ENCODE measurements around the gene SAAL1.

The SAAL1 gene

DNA sequence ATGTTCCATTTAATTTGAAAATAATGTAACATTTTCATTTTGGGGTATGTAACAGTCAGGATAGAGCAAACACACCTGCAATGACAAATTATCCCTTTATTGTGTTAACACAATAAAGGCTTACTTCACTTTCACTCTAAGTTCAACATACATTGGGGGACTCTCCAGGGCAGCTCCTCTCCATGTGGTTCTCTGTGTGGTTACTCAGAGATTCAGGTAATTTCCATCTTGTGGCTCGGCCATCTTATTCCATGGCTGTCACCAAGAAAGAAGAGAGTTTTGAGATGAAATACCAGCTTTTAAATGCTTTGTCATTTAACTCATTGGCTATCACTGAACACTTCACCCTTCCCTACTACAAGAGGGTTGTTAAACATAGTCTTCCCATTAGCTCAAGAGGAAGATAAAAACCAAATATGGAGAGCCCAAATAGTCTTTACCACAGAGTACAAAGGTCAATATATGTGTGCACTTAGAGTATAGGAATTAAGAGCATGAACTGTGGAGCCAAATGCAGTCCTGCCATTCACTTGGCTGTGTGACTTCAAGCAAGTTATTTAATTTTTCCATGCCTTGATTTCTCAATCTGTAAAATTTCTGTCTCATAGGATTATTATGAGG, 49.2 kb downstream of the SAAL1 start:
- no peak overlapping the region for H3K27ac ChIP-seq
- no peak for DNase-seq (ENCODE audit: low read depth, low spot score)
- TF ChIP-seq POLR2AphosphoS5 (IDR thresholded peaks at IDR 0.05; ENCODE audit: borderline replicate concordance, low read depth, low read length) (no peak), FOXP2 (optimal IDR thresholded peaks at IDR 0.05; ENCODE audit: control extremely low read depth, extremely low read length, insufficient read depth) (no peak), EZH2 (IDR thresholded peaks at IDR 0.05) (no peak)

DNA sequence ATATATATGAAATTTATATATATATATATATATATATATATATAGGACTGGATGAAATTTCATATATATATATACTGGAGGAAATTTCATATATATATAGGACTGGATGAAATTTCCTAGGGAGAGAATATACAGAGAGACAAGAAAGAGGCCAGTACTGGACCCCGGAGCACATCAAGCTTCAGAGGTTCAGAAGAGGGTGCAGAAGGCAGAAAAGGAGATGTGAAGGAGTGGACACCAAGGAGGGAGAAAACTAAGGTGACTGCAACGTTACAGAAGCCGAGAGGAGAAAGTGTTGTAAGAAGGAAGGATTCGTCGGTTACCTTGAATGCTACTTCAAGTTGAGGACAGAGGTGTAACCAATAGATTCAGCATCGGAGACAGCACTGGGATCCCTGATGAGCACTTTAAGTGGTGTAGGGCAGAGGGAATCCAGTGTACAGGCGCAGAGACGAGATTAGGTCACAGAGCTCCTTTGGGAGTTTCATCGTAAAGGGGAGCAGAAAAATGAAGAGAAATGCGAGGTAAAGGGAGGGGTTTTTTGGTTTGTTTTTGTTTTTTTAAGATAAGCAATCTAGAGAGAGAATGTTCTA, 51.3 kb downstream of the SAAL1 start:
- DNase-seq (ENCODE audit: low read depth, low spot score), result no peak
- no peak overlapping the region for H3K4me3 ChIP-seq
- TF ChIP-seq FOXP2 (optimal IDR thresholded peaks at IDR 0.05; ENCODE audit: control extremely low read depth, extremely low read length, insufficient read depth), result no peak
- no peak for TF ChIP-seq EZH2 (IDR thresholded peaks at IDR 0.05)
- no peak for TF ChIP-seq POLR2AphosphoS5 (IDR thresholded peaks at IDR 0.05; ENCODE audit: borderline replicate concordance, low read depth, low read length)

More for the DNA sequence above, 49.2 kb downstream of the SAAL1 start:
- no peak overlapping the region for H3K4me3 ChIP-seq
- no peaks in the 10 kb centered on the region for H3K36me3 ChIP-seq (ENCODE audit: insufficient read depth, low read length)
- H3K9ac ChIP-seq (ENCODE audit: insufficient read length), result no peak overlapping the region
- no peaks in the 10 kb centered on the region for H3K9me3 ChIP-seq (ENCODE audit: low read depth, low read length)

DNA sequence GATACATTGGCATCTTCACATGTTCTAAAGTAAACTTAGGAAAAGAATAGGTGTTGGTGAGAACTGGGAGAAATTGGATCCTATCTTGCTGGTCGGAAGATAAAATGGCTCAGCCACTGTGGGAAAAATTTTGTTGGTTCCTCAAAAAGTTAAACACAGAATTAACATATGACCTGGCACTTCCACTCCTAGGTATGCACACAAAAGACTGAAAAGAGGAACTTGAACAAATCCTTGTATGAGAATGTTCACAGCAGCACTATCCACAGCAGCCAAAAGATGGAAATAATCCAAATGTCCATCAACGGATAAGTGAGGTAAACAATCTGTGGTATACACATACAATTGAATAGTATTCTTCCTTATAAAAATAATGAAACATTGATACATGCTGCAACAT, 55.0 kb downstream of the SAAL1 start:
- Histone ChIP-seq H3K9ac (ENCODE audit: insufficient read length) (no peak overlapping the region), H3K4me3 (no peak overlapping the region), H3K36me3 (ENCODE audit: insufficient read depth, low read length) (no peaks in the 10 kb centered on the region), H3K9me3 (ENCODE audit: low read depth, low read length) (no peaks in the 10 kb centered on the region), H3K27ac (no peak overlapping the region)
- DNase-seq (ENCODE audit: low read depth, low spot score), result no peak
- TF ChIP-seq FOXP2 (optimal IDR thresholded peaks at IDR 0.05; ENCODE audit: control extremely low read depth, extremely low read length, insufficient read depth) (no peak), POLR2AphosphoS5 (IDR thresholded peaks at IDR 0.05; ENCODE audit: borderline replicate concordance, low read depth, low read length) (no peak), EZH2 (IDR thresholded peaks at IDR 0.05) (no peak)

More for the DNA sequence above, 51.3 kb downstream of the SAAL1 start:
- no peak overlapping the region for H3K9ac ChIP-seq (ENCODE audit: insufficient read length)
- no peaks in the 10 kb centered on the region for H3K9me3 ChIP-seq (ENCODE audit: low read depth, low read length)
- H3K27ac ChIP-seq, result no peak overlapping the region
- H3K36me3 ChIP-seq (ENCODE audit: insufficient read depth, low read length), result no peaks in the 10 kb centered on the region

DNA sequence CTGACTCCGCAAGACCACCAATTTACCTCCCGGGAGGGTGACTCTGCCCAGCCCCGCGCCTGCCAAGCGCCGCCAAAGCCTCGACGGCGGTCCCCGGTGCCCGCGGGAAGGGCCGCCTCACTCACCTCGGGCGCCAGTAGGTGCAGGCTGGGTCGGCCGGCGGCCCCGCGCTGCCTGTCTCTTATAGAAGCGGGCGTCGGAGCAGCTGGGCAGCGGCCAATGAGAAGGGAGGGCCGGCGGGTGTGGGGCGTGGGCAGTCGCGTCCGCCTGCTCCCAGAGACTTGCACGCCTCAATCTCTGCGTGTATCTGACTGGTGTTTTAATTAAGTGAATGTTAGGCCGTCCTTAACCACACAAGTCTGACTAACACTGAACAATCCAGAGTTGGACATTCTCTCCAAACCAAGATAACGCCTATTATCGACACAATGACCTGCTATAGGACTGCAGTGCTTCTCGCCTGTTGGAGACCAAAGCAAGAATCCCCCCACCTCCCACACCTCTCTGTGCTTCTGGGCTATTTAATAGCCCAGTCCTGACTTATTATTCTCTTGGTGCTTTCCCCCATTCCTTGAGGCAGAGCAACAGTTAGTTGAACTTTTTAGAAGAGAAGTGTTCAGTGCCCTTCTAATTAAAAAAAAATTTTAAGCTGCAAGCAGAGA, 59.6 kb downstream of the SAAL1 start, which contains the start of gene TPH1:
TPH1 (minus strand) TSS at position 154 of the 662 bp plus-strand sequence. CDS start 5,507 bp downstream, outside the sequence.
- Histone ChIP-seq H3K9ac (ENCODE audit: insufficient read length) (no peak within 1 kb of the TSS), H3K36me3 (ENCODE audit: insufficient read depth, low read length) (no peaks in the 10 kb centered on the region), H3K9me3 (ENCODE audit: low read depth, low read length) (no peaks in the 10 kb centered on the region), H3K27ac (no peak within 1 kb of the TSS), H3K4me3 (no peak within 1 kb of the TSS)
- DNase-seq (ENCODE audit: low read depth, low spot score), result no peak
- TF ChIP-seq POLR2AphosphoS5 (IDR thresholded peaks at IDR 0.05; ENCODE audit: borderline replicate concordance, low read depth, low read length), result no peak
- no peak for TF ChIP-seq EZH2 (IDR thresholded peaks at IDR 0.05)
- no peak for TF ChIP-seq FOXP2 (optimal IDR thresholded peaks at IDR 0.05; ENCODE audit: control extremely low read depth, extremely low read length, insufficient read depth)

DNA sequence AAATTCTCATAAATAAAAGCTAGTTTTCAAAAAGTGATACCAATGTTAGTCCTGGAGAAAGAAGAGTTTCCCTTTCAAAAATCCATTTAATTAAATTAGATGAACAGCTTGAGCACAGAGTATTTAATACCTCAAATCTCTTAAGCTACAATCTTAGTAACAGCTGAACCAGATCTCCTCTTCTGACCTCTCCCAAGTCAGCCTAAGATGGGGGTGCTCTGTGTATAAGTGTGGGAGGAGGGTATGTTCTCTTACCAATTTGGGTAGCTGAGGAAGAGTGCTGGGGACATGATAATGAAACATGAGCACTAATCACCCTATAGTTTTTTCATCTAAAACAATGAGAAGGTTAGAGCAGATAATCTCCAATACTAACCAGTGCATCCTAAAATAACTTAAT, 69.4 kb downstream of the SAAL1 start:
- Histone ChIP-seq H3K36me3 (ENCODE audit: insufficient read depth, low read length) (no peaks in the 10 kb centered on the region), H3K27ac (no peak overlapping the region), H3K9me3 (ENCODE audit: low read depth, low read length) (no peaks in the 10 kb centered on the region), H3K4me3 (no peak overlapping the region), H3K9ac (ENCODE audit: insufficient read length) (no peak overlapping the region)
- TF ChIP-seq EZH2 (IDR thresholded peaks at IDR 0.05), result no peak
- TF ChIP-seq FOXP2 (optimal IDR thresholded peaks at IDR 0.05; ENCODE audit: control extremely low read depth, extremely low read length, insufficient read depth), result no peak
- TF ChIP-seq POLR2AphosphoS5 (IDR thresholded peaks at IDR 0.05; ENCODE audit: borderline replicate concordance, low read depth, low read length), result no peak
- no peak for DNase-seq (ENCODE audit: low read depth, low spot score)

Measured in SK-N-MC (cell line).